OCI-LY7 (cell line): ENCODE measurements around the gene TSPYL1. TPM values are rescaled to one million over a fixed set of nuclear protein-coding genes. Genes with fewer than 3 reads are reported as not detected.

Experiments
- BruUV-seq: library from RNA; stranded (reverse); fragments of 400-500 nt; replicated peaks from 2 replicates; lab custom pipeline; 2021; lab: Mats Ljungman, UMichigan
- CTCF ChIA-PET: fragments of 300-600 bp; sonication (Branson Sonifier 250); formaldehyde crosslinking; loops from one replicate; lab custom pipeline; 2022; ENCODE audit warnings: antibody characterized with exemption; ENCODE audit not compliant: unreplicated experiment; lab: Charles Lee
- POLR2A ChIA-PET: fragments of 300-600 bp; sonication (Branson Sonifier 250); formaldehyde crosslinking; loops from one replicate; lab custom pipeline; 2022; ENCODE audit warnings: antibody characterized with exemption; lab: Charles Lee
- DNase-seq: peaks from one replicate; pipeline ENCODE4 v3.0.0-alpha.2; 2015; ENCODE audit warnings: low spot score
- H2AFZ ChIP-seq: fragments of 200-600 bp; sonication (generic), shearing (Covaris generic); 2 replicates; pipeline ENCODE4 v1.6.1; 2014; ENCODE audit warnings: mild to moderate bottlenecking, antibody characterized with exemption, low read length, moderate library complexity
- H3K27ac ChIP-seq: fragments of 200-600 bp; sonication (generic); 2 replicates; pipeline ENCODE4 v1.5.1; 2014; ENCODE audit warnings: mixed run types, low read depth, mild to moderate bottlenecking, moderate library complexity, low read length, inconsistent platforms; ENCODE audit not compliant: poor library complexity, severe bottlenecking
- H3K36me3 ChIP-seq: fragments of 200-600 bp; sonication (generic); 2 replicates; pipeline ENCODE4 v1.6.1; 2014; ENCODE audit warnings: mild to moderate bottlenecking, antibody characterized with exemption, low read length, moderate library complexity, mixed read lengths; ENCODE audit not compliant: insufficient read depth
- H3K4me1 ChIP-seq: fragments of 200-600 bp; sonication (generic); 2 replicates; pipeline ENCODE4 v1.5.1; 2014; ENCODE audit warnings: mild to moderate bottlenecking, low read length; ENCODE audit not compliant: insufficient read depth, poor library complexity, severe bottlenecking
- H3K4me2 ChIP-seq: fragments of 200-600 bp; sonication (generic); 2 replicates; pipeline ENCODE4 v1.6.1; 2014; ENCODE audit warnings: mild to moderate bottlenecking, low read length
- H3K4me3 ChIP-seq: fragments of 200-600 bp; sonication (generic); 2 replicates; pipeline ENCODE4 v1.5.1; 2014; ENCODE audit warnings: mild to moderate bottlenecking, low read depth, low read length; ENCODE audit not compliant: poor library complexity, severe bottlenecking
- H3K79me2 ChIP-seq: fragments of 200-600 bp; sonication (generic); 2 replicates; pipeline ENCODE4 v1.6.1; 2016; ENCODE audit warnings: low read depth, mild to moderate bottlenecking, low read length, moderate library complexity, mixed read lengths; ENCODE audit not compliant: insufficient read depth
- H3K9me2 ChIP-seq: fragments of 200-600 bp; sonication (generic); 2 replicates; pipeline ENCODE4 v1.6.1; 2016; ENCODE audit warnings: mild to moderate bottlenecking, low read length, mixed read lengths; ENCODE audit not compliant: insufficient read depth
- H3K9me3 ChIP-seq: fragments of 200-600 bp; sonication (generic); 2 replicates; pipeline ENCODE4 v1.6.1; 2014; ENCODE audit warnings: mild to moderate bottlenecking, mixed run types, low read length, mixed read lengths
- H4K20me1 ChIP-seq: fragments of 200-600 bp; sonication (generic); 2 replicates; pipeline ENCODE4 v1.6.1; 2014; ENCODE audit warnings: mild to moderate bottlenecking, antibody characterized with exemption, low read length, moderate library complexity, mixed read lengths; ENCODE audit not compliant: insufficient read depth
- EZH2phosphoT487 ChIP-seq: fragments of 200-600 bp; sonication (generic); IDR thresholded peaks from 2 replicates; pipeline ENCODE4 v1.6.1; 2018; ENCODE audit warnings: low read depth, borderline replicate concordance, mild to moderate bottlenecking, mixed run types, antibody characterized with exemption, low read length, moderate library complexity, mixed read lengths
- intact Hi-C: fragments of 100-400 bp; cut with micrococcal nuclease; formaldehyde crosslinking; loops from one replicate; pipeline ENCODE4 v1.10.0; 2022; ENCODE audit not compliant: unreplicated experiment
- total RNA-seq, 2 experiments: library from RNA; depleted of rRNA in 1 of 2; stranded (reverse); fragments of >200 nt in 1 of 2; shearing (Covaris generic) in 1 of 2; gene quantifications; 2 replicates each; pipeline ENCODE4 v1.2.3, GENCODE V29; 2014 to 2022
- TF ChIP-seq, protein P1 (sequence below): fragments of 200-600 bp; sonication (generic); conservative IDR thresholded peaks from 2 replicates; pipeline ENCODE4 v1.5.1; 2014; ENCODE audit warnings: mild to moderate bottlenecking, antibody characterized with exemption, low read length, moderate library complexity, mixed read lengths

Gene TSPYL1
- total RNA-seq, 2 experiments from 2014 or later: 32.8 to 50.3 TPM

DNA sequence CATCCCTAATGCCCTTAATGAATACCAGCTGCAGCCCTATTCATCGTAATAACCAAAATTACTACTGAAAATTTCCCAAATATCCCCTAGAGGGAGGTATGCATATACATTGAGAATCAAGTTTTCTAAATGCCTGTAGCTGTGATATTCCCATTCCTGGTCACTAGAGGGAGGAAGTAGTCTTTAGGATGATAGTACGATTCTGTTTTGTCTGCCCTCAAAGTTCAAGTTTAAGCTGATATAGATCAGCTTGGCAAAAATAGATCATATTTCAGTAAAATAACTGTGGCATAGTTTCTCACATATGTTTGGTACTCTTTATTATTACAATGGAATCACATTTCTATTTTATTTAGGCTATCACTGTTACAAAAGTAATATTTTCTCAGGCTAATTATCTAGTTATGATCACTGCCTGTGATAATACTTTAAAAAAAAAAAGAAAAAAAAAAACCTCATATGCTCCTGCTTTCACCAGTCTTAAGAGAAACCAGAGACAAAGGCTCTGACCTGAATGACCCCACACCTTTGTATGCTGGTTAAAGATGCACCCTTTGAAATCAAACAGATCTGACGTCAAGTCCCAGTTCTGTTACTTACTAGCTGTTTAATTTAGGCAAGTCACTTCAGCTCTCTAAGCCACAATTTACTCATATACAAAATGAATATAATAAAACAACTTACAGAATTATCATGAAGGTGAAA lies 11.0 kb downstream of the TSPYL1 start:
- Histone ChIP-seq H3K4me1 (peaks cover 6% of the 10 kb centered on the region), H3K9me2 (no peaks in the 10 kb centered on the region), H2AFZ (no peak overlapping the region), H3K9me3 (no peaks in the 10 kb centered on the region), H3K27ac (no peak overlapping the region), H4K20me1 (0 out of 2 replicates have a peak, but pooled peaks cover 5% of the 10 kb centered on the region), H3K36me3 (peaks cover 9% of the 10 kb centered on the region), H3K4me2 (no peak overlapping the region), H3K4me3 (no peak overlapping the region), H3K79me2 (no peaks in the 10 kb centered on the region)
- peak; percentile 77 for DNase-seq
- intact Hi-C loops: no loop called here
- ChIA-PET CTCF (interaction anchor here (0.6 to 2.0 kb wide), 6 partner anchors 10 to 304 kb away, joined by 3 to 6 read pairs (median 4); no protein-coding TSS in a partner anchor), POLR2A (interaction anchor here (0.7 to 1.5 kb wide), 7 partner anchors 9 to 356 kb away, joined by 3 to 6 read pairs (median 4); partner anchors contain the start of gene TSPYL1)
- TF ChIP-seq, protein P1, sequence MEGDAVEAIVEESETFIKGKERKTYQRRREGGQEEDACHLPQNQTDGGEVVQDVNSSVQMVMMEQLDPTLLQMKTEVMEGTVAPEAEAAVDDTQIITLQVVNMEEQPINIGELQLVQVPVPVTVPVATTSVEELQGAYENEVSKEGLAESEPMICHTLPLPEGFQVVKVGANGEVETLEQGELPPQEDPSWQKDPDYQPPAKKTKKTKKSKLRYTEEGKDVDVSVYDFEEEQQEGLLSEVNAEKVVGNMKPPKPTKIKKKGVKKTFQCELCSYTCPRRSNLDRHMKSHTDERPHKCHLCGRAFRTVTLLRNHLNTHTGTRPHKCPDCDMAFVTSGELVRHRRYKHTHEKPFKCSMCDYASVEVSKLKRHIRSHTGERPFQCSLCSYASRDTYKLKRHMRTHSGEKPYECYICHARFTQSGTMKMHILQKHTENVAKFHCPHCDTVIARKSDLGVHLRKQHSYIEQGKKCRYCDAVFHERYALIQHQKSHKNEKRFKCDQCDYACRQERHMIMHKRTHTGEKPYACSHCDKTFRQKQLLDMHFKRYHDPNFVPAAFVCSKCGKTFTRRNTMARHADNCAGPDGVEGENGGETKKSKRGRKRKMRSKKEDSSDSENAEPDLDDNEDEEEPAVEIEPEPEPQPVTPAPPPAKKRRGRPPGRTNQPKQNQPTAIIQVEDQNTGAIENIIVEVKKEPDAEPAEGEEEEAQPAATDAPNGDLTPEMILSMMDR: peak; percentile 94
- no peak for TF ChIP-seq EZH2phosphoT487
- BruUV-seq: no TSS peak

DNA sequence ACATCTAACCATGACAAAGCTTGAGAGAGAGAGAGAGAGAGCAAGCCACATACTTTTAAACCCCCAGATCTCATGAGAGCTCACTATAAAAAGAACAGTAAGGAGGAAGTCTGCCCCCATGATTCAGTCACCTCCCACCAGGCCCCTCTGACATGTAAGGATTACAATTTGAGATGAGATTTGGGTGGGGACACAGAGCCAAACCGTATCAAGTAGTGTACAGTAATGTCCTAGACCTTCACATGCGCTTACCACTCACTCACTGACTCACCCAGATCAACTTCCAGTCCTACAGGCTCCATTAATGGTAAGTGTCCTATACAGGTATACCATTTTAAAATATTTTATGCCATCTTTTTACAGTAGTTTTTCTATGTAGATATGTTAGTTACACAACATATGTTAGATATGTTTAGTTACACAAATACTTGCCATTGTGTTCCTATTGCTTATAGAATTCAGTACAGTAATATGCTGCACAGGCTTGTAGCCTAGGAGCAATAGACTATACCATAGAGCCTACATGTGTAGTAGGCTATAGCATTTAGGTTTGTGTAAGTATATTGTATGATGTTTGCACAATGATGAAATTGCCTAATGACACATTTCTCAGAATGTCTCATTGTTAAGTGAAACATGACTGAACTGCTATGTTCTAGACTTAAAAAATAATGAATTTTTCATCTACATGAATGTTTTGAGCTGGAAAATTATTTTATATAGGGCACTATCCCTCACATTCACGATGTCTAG lies 11.7 kb downstream of the TSPYL1 start:
- Histone ChIP-seq H3K79me2 (no peaks in the 10 kb centered on the region), H3K4me2 (no peak overlapping the region), H3K9me3 (no peaks in the 10 kb centered on the region), H2AFZ (no peak overlapping the region), H3K4me1 (peaks cover 6% of the 10 kb centered on the region), H3K9me2 (no peaks in the 10 kb centered on the region), H3K4me3 (no peak overlapping the region), H3K27ac (no peak overlapping the region), H4K20me1 (0 out of 2 replicates have a peak, but pooled peaks cover 5% of the 10 kb centered on the region), H3K36me3 (peaks cover 3% of the 10 kb centered on the region; the same call in 1 of the 2 replicates)
- intact Hi-C loops: no loop called here
- POLR2A ChIA-PET: interaction anchor here (0.5 to 1.3 kb wide), 8 partner anchors 11 to 356 kb away, joined by 3 to 6 read pairs (median 4); partner anchors contain the start of genes TSPYL1 and TSPYL4
- CTCF ChIA-PET: interaction anchor here (0.6 to 2.0 kb wide), 5 partner anchors 24 to 302 kb away, joined by 3 to 6 read pairs (median 4); no protein-coding TSS in a partner anchor
- no peak for DNase-seq
- BruUV-seq: no TSS peak
- TF ChIP-seq, protein P1: no peak
- no peak for TF ChIP-seq EZH2phosphoT487
